Endodermal cell (in vitro differentiated cells): ENCODE results near the gene CCL5. TPM values are rescaled to one million over a fixed set of nuclear protein-coding genes. Genes with fewer than 3 reads are reported as not detected.

Experiments
- DNase-seq: peaks from one replicate; pipeline ENCODE4 v3.0.0-alpha.2; 2017
- H3K27ac ChIP-seq: 2 replicates; pipeline ENCODE4 v1.5.1; 2013; ENCODE audit warnings: mild to moderate bottlenecking, low read depth, low read length, moderate library complexity
- H3K27me3 ChIP-seq: 2 replicates; pipeline ENCODE4 v1.6.1; 2013; ENCODE audit warnings: mild to moderate bottlenecking, low read length, moderate library complexity; ENCODE audit not compliant: insufficient read depth, control insufficient read depth, poor library complexity, severe bottlenecking
- H3K36me3 ChIP-seq: 2 replicates; pipeline ENCODE4 v1.7.0; 2013; ENCODE audit warnings: mild to moderate bottlenecking, low read length, moderate library complexity; ENCODE audit not compliant: control insufficient read depth, insufficient read depth
- H3K4me1 ChIP-seq: one replicate; pipeline ENCODE4 v1.7.0; 2013; ENCODE audit warnings: low read length; ENCODE audit not compliant: control insufficient read depth, insufficient read depth
- H3K4me3 ChIP-seq: 2 replicates; pipeline ENCODE4 v1.5.1; 2013; ENCODE audit warnings: mild to moderate bottlenecking, low read length, moderate library complexity
- H3K9ac ChIP-seq: 2 replicates; pipeline ENCODE4 v1.6.1; 2013; ENCODE audit warnings: mild to moderate bottlenecking, low read length, moderate library complexity; ENCODE audit not compliant: poor library complexity, severe bottlenecking; ENCODE audit errors: extremely low read depth
- H3K9me3 ChIP-seq: 2 replicates; pipeline ENCODE4 v1.6.1; 2013; ENCODE audit warnings: mild to moderate bottlenecking, low read length, moderate library complexity; ENCODE audit not compliant: control insufficient read depth
- H3K27ac Mint-ChIP-seq: 2 replicates; pipeline ENCODE4 v1.8.0; 2020; ENCODE audit warnings: mixed read lengths
- H3K27me3 Mint-ChIP-seq: 2 replicates; pipeline ENCODE4 v1.8.0; 2021; ENCODE audit warnings: mild to moderate bottlenecking, mixed read lengths; ENCODE audit not compliant: insufficient read depth
- H3K36me3 Mint-ChIP-seq: 2 replicates; pipeline ENCODE4 v1.8.0; 2020; ENCODE audit warnings: low read depth, mixed read lengths
- H3K4me1 Mint-ChIP-seq: 2 replicates; pipeline ENCODE4 v1.8.0; 2020; ENCODE audit warnings: mixed read lengths
- H3K4me3 Mint-ChIP-seq: 2 replicates; pipeline ENCODE4 v1.8.0; 2020; ENCODE audit warnings: mild to moderate bottlenecking, moderate library complexity, mixed read lengths
- H3K9me3 Mint-ChIP-seq: 2 replicates; pipeline ENCODE4 v1.8.0; 2020; ENCODE audit warnings: mild to moderate bottlenecking, mixed read lengths
- CTCF ChIP-seq: fragments of 200-600 bp; sonication (generic); conservative IDR thresholded peaks from 2 replicates; pipeline ENCODE4 v1.5.0; 2021; ENCODE audit warnings: antibody characterized with exemption, mild to moderate bottlenecking
- whole genome bisulfite sequencing, 2 experiments: methylation state at CpG; one replicate each; pipeline versions ENCODE4 v1.1.5 to v1.1.7; 2013; ENCODE audit warnings: missing lambda C conversion rate in 2 of 2, mixed read lengths in 1 of 2; ENCODE audit not compliant: insufficient coverage in 1 of 2, insufficient read length in 1 of 2; 5-methylcytosine and 5-hydroxymethylcytosine counted together
- total RNA-seq, 2 donors: library from RNA; stranded (reverse); fragmentation: NEBNext Ultra II Directional in 1 of 2; extraction: Animal tissue kit (Norgen Biotek cat#: 25700) in 1 of 2; gene quantifications; 2 replicates in 1 of 2; 3 replicates in 1 of 2; pipeline ENCODE4 v1.2.1, GENCODE V29; 2021

Gene CCL5
- total RNA-seq, 2 donors from 2014 or later: not detected

GRCh38 chr17:35847006-35847405 is 33.2 kb downstream of the CCL5 start:
- H3K36me3 ChIP-seq: peaks cover 80% of the 10 kb centered on the region
- WGBS, 2 experiments: 80% methylated on average over 1 of the region's 2 CpGs; no CpG with 5 or more reads in 1 of the 2 experiments
- H3K9me3 Mint-ChIP-seq: no peaks in the 10 kb centered on the region
- H3K4me3 ChIP-seq: no peak overlapping the region
- H3K4me3 Mint-ChIP-seq: no peak overlapping the region
- TF ChIP-seq CTCF: no peak
- H3K9ac ChIP-seq: no peak overlapping the region
- H3K27ac Mint-ChIP-seq: no peak overlapping the region
- no peak for DNase-seq
- no peak overlapping the region for H3K27ac ChIP-seq
- H3K27me3 ChIP-seq: no peaks in the 10 kb centered on the region
- H3K36me3 Mint-ChIP-seq: peaks cover 66% of the 10 kb centered on the region
- H3K4me1 ChIP-seq: no peaks in the 10 kb centered on the region
- H3K27me3 Mint-ChIP-seq: no peaks in the 10 kb centered on the region
- no peaks in the 10 kb centered on the region for H3K9me3 ChIP-seq
- peaks cover 3% of the 10 kb centered on the region for H3K4me1 Mint-ChIP-seq

DNA sequence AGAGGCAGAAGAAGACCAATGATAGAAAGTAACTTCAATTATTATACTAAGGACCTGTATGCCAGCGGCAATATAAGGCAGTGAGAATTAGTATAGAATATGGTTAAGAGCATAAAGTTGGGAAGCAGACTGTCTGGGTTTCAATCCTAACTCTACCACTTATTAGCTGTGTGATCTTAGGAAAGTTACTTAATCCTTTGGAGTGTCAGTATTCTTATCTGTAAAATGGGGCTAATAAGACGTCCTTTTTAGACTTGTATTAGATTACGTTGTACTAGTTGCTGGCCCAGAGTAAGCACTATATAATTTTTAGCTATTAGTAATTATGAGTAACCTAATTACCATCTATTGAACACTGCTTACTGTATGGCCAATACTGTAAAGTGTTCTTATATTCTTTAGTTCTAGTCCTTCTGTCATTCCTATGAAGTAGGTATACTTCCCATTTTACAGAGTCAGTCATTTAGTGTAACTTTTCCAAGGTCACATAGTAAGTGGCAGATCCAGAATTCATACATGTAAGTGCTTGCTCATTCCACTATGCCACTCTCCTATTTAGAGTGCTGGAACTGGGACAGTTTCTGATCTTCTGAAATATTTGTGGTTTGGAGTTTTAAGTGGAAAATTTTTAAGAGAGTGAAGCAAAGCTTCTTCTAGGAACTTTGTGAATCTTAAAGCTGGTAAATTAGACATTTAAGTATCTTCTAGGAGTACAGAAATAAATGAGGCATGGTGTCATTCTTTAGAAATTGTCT is 33.9 kb downstream of the CCL5 start:
- no peak for DNase-seq
- Histone ChIP-seq H3K27ac (no peak overlapping the region), H3K9me3 (no peaks in the 10 kb centered on the region), H3K36me3 (peaks cover 84% of the 10 kb centered on the region), H3K27me3 (no peaks in the 10 kb centered on the region), H3K9ac (no peak overlapping the region), H3K4me1 (no peaks in the 10 kb centered on the region), H3K4me3 (no peak overlapping the region)
- Mint-ChIP-seq H3K4me3 (no peak overlapping the region), H3K27me3 (no peaks in the 10 kb centered on the region), H3K27ac (no peak overlapping the region), H3K4me1 (peaks cover 3% of the 10 kb centered on the region), H3K36me3 (peaks cover 69% of the 10 kb centered on the region), H3K9me3 (no peaks in the 10 kb centered on the region)
- TF ChIP-seq CTCF: no peak
- WGBS, 2 experiments: 93% methylated on average over 3 of the region's 3 CpGs; no CpG with 5 or more reads in 1 of the 2 experiments

DNA sequence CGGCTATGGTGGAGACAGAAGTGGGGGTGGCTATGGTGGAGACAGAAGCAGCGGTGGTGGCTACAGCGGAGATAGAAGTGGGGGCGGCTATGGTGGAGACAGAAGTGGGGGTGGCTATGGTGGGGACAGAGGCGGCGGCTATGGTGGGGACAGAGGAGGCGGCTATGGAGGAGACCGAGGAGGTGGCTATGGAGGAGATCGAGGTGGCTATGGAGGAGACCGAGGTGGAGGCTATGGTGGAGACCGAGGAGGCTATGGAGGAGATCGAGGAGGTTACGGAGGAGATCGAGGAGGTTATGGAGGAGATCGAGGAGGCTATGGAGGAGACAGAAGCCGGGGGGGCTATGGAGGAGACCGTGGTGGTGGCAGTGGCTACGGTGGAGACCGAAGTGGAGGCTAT is 35.6 kb downstream of the CCL5 start:
- Mint-ChIP-seq H3K4me1 (peaks cover under 1% of the 10 kb centered on the region), H3K27me3 (no peaks in the 10 kb centered on the region), H3K27ac (no peak overlapping the region), H3K36me3 (peaks cover 70% of the 10 kb centered on the region), H3K4me3 (no peak overlapping the region), H3K9me3 (no peaks in the 10 kb centered on the region)
- Histone ChIP-seq H3K4me3 (no peak overlapping the region), H3K27me3 (no peaks in the 10 kb centered on the region), H3K9ac (no peak overlapping the region), H3K9me3 (no peaks in the 10 kb centered on the region), H3K27ac (no peak overlapping the region), H3K4me1 (no peaks in the 10 kb centered on the region), H3K36me3 (peaks cover 88% of the 10 kb centered on the region)
- no peak for TF ChIP-seq CTCF
- 97 to 100% methylated on average over 12 to 19 of the region's 19 CpGs for WGBS, 2 experiments
- no peak for DNase-seq
